HG03139 (cell line): ENCODE measurements around the gene FOXL1.

Source experiments
- ATAC-seq: cut with Tn5 transposase; IDR thresholded peaks from one replicate; pipeline ENCODE4 v1.9.1; 2021; ENCODE audit not compliant: unreplicated experiment

FOXL1 gene

GRCh38 chr16:86578061-86578599 lies at the start of gene FOXL1:
TSS of gene FOXL1 (plus strand) at chr16:86578549. CDS start at chr16:86578724, 175 bp downstream.
- no peak for ATAC-seq

- no peak for ATAC-seq
Observed at GRCh38 chr16:86529160-86529559, 49.2 kb upstream of the FOXL1 start.

- no peak for ATAC-seq
Observed at GRCh38 chr16:86530251-86531190, 47.8 kb upstream of the FOXL1 start.

GRCh38 chr16:86531191-86531545 lies 47.2 kb upstream of the FOXL1 start:
- no peak for ATAC-seq

- ATAC-seq: no peak
Observed at GRCh38 chr16:86531641-86532525, 46.5 kb upstream of the FOXL1 start.

- ATAC-seq: no peak
Observed at GRCh38 chr16:86532526-86532815, 45.9 kb upstream of the FOXL1 start.

GRCh38 chr16:86533076-86533475 lies 45.3 kb upstream of the FOXL1 start:
- no peak for ATAC-seq

- no peak for ATAC-seq
Observed at GRCh38 chr16:86533767-86534351, 44.5 kb upstream of the FOXL1 start.

- no peak for ATAC-seq
Observed at GRCh38 chr16:86534779-86535615, 43.4 kb upstream of the FOXL1 start.

- no peak for ATAC-seq
Observed at GRCh38 chr16:86536621-86537020, 41.7 kb upstream of the FOXL1 start.

GRCh38 chr16:86537486-86537885 lies 40.9 kb upstream of the FOXL1 start:
- ATAC-seq: no peak

- no peak for ATAC-seq
Observed at GRCh38 chr16:86538196-86538780, 40.1 kb upstream of the FOXL1 start.

- no peak for ATAC-seq
Observed at GRCh38 chr16:86540894-86541293, 37.5 kb upstream of the FOXL1 start.

GRCh38 chr16:86541560-86541959 lies 36.8 kb upstream of the FOXL1 start:
- no peak for ATAC-seq

GRCh38 chr16:86542756-86543750 lies 35.3 kb upstream of the FOXL1 start:
- ATAC-seq: no peak

- no peak for ATAC-seq
Observed at GRCh38 chr16:86545481-86545880, 32.9 kb upstream of the FOXL1 start.

GRCh38 chr16:86545954-86546637 lies 32.3 kb upstream of the FOXL1 start:
- ATAC-seq: no peak

GRCh38 chr16:86546638-86547013 lies 31.7 kb upstream of the FOXL1 start:
- no peak for ATAC-seq
